HG03432 (cell line): ENCODE results near the gene CCDC167.

ENCODE experiments used
- ATAC-seq: cut with Tn5 transposase; IDR thresholded peaks from one replicate; pipeline ENCODE4 v1.9.1; 2021; ENCODE audit warnings: mild to moderate bottlenecking, moderate library complexity; ENCODE audit not compliant: unreplicated experiment

The CCDC167 gene

DNA sequence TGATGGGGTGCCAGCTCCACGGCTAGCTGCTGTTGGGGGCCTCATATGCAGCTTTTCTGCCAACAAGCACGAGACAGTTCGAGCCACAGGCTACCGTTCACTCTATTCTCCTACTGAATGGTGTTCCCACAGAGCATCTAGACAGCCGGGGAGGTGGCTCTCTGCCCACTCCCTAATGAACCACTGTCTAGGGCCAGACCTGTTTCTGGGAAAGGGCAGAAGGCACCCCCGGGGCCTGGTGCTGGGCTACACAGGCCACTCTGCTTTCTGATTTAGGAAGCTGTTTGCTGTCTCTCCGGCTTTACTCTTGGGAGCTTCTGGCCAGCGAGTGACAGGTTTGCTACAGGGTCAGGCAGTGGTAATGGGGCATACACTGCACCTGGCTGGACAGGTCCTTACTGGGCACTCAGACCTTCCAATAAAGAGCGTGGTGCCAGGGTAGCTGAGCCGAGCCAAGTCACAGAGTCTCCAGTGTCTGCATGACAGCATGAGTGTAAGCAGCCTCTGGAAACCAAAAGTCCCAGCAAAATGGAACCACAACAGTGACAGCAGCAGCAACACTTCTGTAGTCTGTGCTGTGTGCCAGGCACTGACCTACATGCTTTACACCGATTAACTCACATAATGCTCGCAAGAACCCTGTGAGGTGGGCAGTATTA, 8.4 kb downstream of the CCDC167 start:
- no peak for ATAC-seq

DNA sequence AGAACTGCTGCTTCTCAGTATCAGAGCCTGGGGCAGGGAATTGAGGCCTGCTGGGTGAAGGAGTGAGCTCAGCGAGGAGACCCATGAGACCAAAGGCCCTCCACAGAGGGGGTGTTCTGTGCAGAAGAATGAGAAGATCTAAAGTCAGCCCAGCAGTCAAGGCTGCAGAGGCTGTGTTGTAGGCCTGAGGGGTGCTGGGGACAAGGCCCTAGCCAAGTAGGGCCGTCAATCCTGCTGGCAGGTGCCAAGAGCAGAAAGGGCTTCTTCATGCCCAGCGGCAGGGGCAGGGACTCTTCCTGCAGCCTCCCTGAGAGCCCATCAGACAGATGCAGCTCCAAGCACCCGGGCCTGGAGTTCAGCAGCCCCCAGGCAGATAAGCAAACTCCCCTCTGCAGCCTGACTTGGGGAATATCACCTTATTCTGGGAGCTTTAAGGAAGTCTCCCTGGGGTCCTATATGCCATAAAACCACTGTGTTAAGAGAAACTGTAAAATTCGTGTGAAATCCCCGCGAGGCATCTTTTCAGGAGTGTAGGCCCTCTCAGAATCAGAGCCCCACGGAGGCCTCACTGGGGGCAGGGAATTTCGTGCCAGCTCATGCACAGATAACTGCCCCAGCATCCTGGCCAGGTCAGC, 9.0 kb downstream of the CCDC167 start:
- ATAC-seq: no peak

DNA sequence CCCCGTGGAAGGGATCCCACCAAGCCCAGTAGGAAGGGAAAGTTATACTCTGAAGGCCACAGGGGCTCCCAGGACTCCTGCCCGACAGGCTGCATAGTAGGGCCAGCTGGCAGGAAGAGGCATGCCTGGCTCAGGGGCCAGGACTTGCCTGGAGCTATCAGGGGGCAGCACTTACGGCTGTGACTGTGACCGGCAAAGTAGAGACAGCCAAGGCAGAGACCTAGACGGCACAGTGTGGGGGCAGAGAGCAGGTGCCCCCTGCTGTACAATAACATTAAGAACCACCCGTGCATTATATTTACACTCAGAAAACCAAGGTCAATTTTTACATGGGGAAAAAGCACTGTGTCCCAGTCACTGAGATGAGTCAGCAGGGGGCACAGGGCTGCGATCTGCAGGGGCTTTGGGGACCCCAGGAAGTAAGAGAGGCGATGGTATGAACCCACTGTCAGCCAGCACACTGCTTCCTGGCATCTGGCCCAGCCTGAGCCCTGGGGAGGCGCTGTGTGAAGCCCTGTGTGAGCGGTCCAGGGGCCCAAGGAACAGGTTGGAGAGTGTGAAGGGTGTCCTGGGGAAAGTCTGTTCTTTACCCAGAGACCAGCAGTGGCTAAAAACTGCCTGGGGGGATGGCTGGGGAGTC, 9.9 kb downstream of the CCDC167 start:
- ATAC-seq: no peak

DNA sequence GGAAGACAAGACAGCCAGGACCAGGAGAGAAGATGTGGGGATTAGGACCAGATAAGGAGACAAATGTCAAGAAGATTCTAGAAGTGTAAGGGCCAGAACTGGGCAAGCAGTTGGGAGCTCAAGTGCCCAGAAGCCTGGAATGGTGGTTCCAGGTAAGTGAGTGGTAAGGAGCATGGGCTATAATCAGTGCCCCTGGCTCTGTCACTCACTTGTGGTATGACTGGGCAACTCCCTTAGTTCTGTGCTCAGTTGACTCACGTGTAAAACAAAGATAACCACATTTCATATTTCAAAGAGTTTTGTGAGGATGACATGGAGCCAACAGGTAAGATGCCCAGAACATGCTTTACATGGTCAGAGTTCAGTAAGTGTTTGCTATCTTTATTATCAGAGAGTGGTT, 11.2 kb downstream of the CCDC167 start:
- no peak for ATAC-seq

DNA sequence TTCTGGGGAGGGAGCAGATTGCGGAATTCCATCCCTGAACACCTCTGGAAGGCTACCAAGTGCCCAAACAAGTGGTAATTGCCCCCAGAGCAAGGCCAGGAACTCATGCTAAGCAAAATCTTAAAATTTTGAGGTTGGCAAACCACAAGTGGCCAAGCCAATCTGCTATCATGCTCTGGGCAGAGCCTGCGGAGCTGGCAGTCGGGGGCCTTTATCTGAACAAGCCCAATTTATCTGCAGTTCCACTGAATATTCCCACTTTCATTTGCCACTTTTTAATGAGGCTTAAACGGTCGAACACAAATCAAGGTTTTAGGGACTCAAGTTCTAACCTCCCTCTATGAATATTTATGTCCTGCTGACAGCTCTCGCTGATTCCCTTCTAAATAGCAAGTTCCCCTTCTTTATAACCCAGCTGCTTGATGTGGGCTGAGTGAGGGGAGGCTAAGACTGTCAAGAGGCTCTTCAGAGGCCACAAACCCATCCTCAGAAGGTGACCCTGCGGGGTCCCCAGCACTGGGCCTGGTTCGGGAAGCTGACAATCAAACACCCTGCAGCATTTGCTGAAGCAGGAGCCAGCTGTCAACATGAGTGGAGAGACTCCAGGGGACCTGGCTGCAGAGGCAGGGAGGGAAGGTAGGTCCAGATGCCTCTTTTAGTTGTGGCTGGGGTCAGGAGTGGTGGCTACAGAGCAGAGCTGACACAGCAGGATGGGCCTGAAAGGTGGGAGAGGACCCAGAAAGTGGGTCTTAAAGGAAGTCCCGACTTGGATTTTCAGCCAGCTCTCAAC, 11.9 kb downstream of the CCDC167 start:
- no peak for ATAC-seq

DNA sequence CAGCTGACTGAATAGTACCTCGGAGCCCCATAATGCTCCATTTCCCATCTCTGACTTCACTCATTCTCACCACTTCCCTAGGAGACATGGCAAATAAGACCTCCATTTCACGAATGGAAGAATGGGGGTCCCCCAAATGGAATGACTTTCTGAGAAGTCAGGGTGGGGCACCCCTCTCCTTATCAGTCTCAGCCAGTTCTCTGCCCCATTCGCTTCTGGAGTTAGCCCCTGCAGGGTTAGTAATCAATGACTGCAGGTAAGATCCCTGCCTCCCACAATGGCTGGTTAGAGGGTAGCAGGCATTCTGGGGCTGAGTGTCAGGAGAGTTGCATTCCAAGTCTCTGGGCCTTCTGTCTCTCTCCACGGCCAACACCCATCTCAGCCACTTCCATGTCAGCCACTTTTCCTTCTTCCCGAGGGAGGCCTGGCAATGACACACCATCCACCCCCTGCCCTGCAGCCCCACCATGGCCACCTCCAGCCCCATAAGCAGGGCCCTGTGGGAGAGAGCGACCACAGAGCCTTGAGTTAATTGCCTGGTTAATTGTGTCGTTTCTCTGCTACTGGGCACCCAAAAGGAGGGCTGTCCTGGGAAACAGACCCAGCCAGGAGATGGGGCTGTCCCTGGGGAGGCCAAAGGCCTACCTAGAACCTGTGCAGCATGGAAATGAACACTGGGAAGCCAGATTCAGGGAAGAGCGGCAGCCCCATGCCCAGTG, 13.4 kb downstream of the CCDC167 start:
- no peak for ATAC-seq

DNA sequence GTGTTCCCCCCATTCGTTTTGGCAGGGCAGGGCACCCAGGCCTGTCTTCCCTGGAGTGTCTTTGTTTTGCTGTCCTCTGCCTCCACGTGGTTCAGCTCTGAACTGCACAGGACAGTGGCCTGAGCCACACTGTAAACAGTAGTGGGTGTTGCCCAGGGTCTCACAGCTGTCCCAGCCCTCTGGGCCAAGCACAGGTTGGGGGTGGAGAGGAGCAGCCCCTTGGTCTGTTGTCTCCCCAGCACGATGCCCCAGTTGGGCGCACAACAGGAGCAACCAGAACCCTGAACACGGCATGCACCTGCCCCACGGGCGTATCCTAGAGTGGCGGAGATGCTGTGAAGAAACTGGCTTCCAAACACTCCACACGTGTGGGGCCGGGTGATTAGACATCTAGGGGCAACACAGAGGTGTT, 14.4 kb downstream of the CCDC167 start:
- no peak for ATAC-seq

DNA sequence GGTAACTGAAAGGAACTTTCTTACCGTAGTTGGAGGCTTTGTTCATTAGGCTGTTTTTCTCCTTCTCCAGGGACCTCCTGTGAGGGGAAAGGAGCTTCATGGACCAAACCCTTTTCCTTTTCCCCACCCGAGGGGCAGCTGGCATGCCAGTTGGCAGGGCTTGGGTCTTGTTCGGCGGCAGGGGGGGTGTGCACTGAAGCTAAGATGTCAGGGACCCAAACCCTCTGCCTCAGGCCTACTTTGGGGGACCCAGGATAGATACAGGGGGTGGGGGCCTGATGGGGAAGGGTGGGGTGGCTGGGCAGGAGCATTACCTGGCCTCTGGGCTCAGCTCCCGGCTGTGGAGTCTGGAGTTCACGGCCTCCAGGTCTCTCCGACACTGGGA, 14.9 kb downstream of the CCDC167 start:
- ATAC-seq: no peak

DNA sequence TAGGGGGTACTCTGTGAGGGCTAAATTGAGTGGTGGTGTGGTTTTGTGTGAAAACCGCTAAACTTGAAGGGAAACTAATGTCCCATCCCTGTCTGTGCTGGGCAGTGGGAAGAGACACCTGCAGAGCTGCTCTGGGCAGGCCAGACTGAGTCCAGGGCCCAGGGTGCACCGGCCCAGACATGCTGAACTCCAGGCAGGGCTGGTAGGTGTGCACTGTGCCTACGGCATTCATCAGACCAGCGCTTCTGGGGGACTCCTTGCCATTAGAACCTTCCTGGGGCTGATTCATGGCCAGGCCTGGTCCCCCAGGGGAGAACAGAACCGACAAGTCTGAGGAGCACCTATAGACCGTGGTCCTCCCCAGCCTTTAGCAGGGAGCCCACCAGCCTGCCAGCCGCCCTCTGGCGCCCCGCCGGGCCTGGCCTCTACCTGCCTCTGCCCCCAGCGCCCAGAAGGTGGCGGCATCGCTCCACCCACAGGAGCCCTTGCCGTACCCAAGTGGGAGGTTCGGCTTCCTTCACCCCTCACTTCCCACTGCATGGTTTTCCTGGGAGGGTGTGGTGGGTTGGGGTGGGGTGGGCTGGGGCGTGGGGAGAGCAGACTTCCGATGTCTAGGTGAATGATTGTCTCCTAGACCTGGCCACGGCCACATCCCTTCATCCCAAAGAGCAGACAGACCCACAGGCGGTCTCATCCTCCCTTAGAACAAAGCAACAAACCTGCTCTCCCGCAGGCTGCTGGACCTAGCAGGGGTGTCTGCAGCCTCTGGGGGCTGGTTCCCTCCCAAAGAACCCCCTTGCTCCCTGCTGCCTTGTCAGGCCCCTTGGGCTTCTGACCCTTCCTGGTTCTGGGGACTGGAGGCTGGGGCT, 15.5 kb downstream of the CCDC167 start:
- ATAC-seq: no peak

DNA sequence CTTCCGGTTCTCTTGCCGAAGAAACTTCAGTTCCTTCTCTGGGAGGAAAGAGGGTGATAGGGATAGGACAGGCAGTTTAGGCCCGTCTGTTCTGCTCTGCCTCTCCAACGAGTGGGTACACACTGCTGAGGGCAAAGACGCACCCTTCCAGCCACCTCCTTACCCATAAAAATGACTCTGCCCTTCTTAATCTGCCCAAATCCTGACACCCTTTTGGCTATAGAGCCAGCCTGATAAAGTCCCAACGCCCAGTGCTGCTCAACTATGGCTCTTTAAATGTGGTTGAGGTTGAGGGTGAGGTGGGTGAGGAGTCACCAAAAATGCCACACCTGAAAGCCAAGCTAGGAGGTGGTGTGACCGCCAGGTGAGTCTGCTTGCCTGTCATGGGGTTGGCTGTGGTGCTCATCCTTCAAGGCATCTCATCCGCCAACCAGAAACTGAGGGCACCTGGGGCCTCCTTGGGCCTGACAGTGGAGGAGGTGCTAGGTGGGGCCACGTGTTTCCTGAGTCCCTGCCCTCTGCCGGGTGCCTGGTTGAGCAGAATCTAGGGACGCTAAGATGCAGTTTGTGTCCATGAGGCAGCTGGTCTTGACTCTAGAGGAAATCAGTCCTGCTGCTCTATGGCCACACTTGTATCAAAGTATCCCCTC, 16.3 kb downstream of the CCDC167 start:
- no peak for ATAC-seq

DNA sequence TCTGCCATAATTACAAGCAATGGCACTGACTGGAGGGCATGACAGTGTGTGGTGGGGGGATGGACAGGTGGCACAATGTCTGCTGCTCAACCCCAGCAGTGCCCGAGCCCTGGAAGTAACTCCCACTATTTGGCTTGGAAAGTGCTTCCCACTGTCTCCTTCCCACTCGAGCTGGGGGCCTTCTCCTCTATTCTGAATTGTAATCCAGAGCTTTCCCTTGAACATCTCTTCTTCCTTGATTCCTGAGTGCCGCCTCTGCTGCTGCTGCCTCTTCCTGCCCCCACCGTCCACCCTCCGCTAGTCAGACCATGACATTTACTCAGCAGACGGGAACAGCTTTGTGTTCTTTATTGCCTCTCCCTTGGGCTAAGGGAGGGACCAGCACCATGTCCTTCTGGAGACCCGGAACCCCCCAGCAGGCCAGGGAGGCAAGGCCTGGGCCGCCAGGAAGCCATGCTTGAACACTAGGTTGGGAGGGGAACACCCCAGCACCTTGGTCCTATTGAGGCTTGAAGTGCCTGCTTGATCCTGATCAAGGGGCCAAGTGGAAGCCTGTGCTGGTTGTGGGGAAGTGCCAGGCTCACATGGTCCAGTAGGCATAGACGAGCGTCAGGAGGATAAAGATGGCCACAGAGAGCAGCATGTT, 17.0 kb downstream of the CCDC167 start:
- no peak for ATAC-seq

DNA sequence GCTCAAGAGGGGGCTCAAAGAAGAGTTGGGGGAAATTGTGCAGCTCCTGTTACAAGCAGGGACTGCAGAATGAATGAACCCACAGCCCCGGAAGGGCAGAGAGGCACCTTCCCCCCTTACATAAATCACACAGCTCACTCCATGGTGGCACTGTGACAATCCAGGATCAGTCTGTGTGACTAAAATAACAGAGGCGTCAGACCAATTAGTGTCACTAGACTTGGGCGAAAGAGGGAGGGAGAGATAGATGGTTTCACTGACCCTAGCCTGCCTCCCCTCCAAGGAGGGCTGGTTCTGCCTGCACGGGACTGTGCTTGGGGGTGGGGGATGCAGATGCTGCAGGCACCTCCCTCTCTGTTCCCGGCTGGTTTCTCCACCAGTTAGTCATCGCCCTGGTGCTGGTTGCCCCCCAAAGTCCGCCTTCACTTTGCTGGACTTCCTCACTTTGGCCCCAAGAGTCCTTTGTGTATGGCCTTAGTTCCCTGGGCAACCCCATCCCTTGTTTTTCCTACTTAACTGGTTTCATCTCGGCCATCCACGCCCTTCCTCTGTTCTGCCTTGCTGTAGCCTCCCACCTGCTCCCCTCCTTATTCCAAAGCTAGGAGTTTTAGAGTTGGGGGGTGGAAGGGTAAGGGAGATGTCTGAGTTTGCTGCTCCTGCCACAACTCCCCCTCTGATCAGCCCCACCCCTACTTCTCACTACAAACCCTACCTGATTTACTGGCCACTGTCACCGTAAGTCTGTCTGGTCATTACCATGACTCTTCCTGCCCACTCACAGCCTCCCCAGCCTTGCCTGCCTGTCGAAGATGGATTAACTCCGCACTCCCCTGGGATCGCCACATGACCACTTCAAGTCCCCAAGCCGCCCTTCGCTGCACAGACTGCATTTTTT, 17.7 kb downstream of the CCDC167 start:
- ATAC-seq: no peak

DNA sequence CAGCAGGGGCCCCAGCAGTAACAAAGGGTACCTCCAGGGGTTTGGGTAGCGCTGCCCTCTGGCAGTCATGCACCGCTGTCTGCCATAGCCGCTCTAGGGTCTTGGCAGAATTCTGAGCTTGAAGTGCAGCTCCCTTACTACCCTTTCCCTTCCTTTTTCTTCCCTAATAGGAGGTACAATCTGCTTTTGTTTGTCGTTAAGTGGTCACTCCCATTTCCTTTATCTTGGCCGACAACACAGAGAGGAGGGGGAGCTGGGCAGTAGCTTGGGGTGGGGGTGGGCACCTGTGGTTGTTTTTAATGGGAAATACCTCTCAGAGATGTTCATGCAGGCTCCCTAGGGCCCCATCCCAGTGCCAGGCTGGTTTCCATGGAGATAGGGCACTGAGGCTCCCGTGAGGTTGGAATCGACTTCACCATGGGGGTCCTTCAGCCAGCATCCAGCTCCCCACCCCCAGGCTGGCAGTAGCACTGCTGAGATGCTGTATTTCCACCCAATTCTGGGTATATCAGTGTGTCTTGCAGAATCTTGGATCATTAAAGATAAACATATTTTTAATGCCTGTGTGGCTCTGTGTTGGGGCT, 18.6 kb downstream of the CCDC167 start:
- no peak for ATAC-seq

DNA sequence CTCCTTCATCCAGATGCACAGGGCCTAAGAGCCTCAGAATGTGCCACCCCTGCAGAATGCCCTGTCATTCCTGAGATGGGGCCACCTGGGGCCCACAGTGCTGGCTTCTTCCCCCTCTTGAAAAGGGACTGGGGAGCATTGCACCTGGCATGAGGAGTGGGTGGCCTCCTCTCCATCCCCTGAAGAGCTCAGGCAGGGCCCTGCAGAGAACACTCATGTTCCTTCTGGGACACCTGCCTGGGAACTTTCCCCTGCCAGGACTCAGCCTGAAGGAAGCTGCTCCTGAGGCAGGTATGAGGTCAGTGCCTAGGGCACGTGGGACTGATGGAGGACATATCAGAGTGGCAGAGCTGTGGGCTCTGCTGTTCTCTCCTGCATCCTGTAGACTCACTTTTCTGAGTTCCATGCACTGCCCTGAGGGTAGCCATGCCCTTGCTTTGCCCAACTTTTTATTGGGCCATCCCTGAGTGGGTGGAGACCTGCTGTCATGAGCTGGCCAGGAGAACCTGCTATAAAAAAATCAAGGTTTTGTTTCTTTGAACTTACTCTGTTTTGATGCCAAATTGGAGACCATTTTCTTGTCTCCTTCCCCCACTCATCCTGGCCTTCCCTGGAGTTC, 19.5 kb downstream of the CCDC167 start:
- no peak for ATAC-seq

DNA sequence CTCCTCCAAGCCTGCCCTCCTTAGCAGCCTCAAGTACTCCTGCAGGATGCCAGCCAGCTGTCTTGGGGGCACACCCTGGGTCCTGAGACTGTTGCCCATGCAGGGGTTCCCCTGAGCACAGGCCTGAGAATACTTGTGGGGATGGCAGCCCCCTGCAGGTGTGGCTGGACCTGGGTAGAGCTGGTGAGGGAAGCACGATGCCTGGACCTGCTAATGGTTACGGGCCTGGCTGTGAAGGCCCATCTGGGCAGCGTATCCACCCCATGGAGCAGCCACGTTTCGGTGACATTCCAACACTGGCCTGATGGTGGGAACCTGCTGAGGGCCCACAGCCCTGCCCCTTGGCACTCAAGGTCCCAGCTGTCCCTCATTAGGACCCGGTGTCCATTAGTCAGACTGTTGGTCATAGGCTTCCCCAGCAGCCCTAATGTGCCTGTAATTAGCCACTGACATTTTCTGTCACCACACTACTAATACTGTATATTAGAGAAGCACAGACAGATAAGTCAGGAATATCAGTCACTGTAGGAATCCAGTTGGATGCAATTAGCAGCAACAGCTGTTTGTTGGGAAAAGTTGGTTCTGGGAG, 20.3 kb downstream of the CCDC167 start:
- no peak for ATAC-seq

DNA sequence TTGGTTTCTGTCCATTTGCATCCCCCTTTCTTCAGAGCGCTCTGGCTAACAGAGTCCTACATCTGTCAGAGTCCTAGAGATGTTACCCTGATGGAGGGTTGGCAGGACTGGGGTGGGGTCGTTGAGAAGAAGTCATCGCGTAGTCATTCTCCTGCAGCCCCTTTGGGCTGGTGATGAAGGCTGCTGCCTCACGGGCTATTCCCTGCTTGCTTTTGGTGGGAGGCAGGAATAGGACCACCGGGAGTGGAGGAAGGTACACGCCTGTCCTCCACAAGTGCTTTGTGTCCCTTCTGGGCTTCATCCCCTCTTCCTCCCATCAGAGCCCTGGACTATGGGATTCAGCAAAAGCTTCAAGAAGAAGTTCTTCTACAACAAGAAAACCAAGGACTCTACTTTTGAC, 20.9 kb downstream of the CCDC167 start:
- ATAC-seq: no peak
